Endothelial cell (in vitro differentiated cells): ENCODE measurements around the gene HOXB9. TPM values are rescaled to one million over a fixed set of nuclear protein-coding genes. Genes with fewer than 3 reads are reported as not detected.
A peak's percentile ranks its signal among the peaks of the same experiment; 100 is the strongest.

Experiments used
- DNase-seq: peaks from one replicate; pipeline ENCODE4 v3.0.0; 2021; ENCODE audit warnings: low spot score
- H3K27ac Mint-ChIP-seq: one replicate; pipeline ENCODE4 v1.8.0; 2021; ENCODE audit warnings: mixed read lengths, inconsistent platforms; ENCODE audit not compliant: unreplicated experiment
- H3K27me3 Mint-ChIP-seq: one replicate; pipeline ENCODE4 v1.8.0; 2021; ENCODE audit warnings: mild to moderate bottlenecking, moderate library complexity, mixed read lengths, inconsistent platforms; ENCODE audit not compliant: unreplicated experiment
- H3K36me3 Mint-ChIP-seq: one replicate; pipeline ENCODE4 v1.8.0; 2021; ENCODE audit warnings: mild to moderate bottlenecking, low read depth, mixed read lengths, inconsistent platforms; ENCODE audit not compliant: unreplicated experiment
- H3K4me1 Mint-ChIP-seq: one replicate; pipeline ENCODE4 v1.8.0; 2021; ENCODE audit warnings: mild to moderate bottlenecking, mixed read lengths, inconsistent platforms; ENCODE audit not compliant: unreplicated experiment
- H3K4me3 Mint-ChIP-seq: one replicate; pipeline ENCODE4 v1.8.0; 2021; ENCODE audit warnings: mild to moderate bottlenecking, mixed read lengths, inconsistent platforms; ENCODE audit not compliant: unreplicated experiment
- H3K9me3 Mint-ChIP-seq: one replicate; pipeline ENCODE4 v1.8.0; 2021; ENCODE audit warnings: mixed read lengths, inconsistent platforms; ENCODE audit not compliant: unreplicated experiment
- total RNA-seq: library from RNA; stranded (reverse); fragmentation: NEBNext Ultra II Directional; extraction: Animal tissue kit (Norgen Biotek cat#: 25700); gene quantifications from one replicate; pipeline ENCODE4 v1.2.1, GENCODE V29; 2021; ENCODE audit not compliant: unreplicated experiment
- TF ChIP-seq, protein P1 (sequence below): fragments of 200-600 bp; sonication (generic); IDR thresholded peaks from one replicate; pipeline ENCODE4 v1.5.0; 2021; ENCODE audit warnings: antibody characterized with exemption; ENCODE audit not compliant: unreplicated experiment

HOXB9 gene
- total RNA-seq, 1 donor from 2014 or later, result 0.49 TPM

DNA sequence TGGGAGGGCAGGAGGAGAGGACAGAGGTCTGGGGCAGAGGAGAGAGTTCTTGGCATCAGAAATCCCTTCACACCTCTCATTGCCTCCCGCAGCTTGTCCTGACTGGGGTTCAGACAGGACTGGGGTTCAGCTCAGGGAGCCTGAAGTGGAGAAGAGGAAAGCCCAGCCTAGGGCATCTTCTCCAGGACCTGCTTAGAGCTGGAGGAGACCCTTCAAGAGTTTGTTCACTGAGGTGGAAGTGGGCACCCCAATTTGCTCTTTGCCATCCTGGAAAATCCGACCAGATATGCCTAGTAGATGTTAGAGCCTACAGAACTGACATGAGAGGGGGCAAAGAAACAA, 38.1 kb downstream of the HOXB9 start:
- TF ChIP-seq, protein P1, sequence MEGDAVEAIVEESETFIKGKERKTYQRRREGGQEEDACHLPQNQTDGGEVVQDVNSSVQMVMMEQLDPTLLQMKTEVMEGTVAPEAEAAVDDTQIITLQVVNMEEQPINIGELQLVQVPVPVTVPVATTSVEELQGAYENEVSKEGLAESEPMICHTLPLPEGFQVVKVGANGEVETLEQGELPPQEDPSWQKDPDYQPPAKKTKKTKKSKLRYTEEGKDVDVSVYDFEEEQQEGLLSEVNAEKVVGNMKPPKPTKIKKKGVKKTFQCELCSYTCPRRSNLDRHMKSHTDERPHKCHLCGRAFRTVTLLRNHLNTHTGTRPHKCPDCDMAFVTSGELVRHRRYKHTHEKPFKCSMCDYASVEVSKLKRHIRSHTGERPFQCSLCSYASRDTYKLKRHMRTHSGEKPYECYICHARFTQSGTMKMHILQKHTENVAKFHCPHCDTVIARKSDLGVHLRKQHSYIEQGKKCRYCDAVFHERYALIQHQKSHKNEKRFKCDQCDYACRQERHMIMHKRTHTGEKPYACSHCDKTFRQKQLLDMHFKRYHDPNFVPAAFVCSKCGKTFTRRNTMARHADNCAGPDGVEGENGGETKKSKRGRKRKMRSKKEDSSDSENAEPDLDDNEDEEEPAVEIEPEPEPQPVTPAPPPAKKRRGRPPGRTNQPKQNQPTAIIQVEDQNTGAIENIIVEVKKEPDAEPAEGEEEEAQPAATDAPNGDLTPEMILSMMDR, result no peak
- Mint-ChIP-seq H3K27ac (no peak overlapping the region), H3K36me3 (no peaks in the 10 kb centered on the region), H3K4me3 (no peak overlapping the region), H3K27me3 (peaks cover 60% of the 10 kb centered on the region), H3K4me1 (peaks cover 60% of the 10 kb centered on the region), H3K9me3 (no peaks in the 10 kb centered on the region)
- DNase-seq, result no peak

DNA sequence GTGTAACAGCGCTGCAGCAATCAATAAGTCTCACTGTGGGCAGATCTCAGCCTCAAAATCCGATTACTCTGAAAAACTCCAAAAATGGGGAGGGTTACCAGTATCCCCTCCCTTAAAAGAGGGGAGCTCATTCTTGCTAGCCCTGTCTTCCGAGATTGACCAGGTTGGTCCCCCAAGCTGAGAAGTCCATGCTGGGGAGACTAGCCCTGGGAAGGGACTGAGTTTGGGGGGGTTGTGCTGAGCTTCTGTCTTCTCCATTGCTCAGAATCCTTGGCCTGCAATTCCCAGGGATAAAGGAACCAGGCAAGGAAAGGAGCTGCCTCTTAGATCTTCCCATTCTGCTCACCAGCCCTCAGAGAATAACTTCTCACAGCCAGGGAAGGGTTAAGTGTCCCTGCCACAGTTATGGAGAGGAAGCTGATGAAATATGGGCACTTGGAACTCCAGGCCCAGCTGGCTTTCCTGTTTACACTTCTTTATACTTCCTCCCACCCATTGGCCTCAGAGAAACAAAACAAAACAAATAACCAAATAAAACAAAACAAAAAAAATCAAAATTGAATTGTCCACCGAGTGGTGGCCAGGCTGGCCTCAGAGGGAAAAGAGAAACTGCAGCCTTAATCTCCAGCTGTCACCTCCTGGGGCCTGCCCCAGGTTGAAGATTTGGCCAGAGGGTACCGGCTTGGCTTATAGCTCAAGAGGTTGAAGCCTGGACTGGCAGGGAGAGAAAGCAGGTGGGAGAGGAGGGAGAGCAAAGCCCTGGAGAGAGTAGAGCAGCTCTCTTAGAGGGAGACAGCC, 38.7 kb downstream of the HOXB9 start:
- TF ChIP-seq, protein P1, result no peak
- no peaks in the 10 kb centered on the region for H3K36me3 Mint-ChIP-seq
- H3K9me3 Mint-ChIP-seq, result no peaks in the 10 kb centered on the region
- H3K4me3 Mint-ChIP-seq, result peak overlapping the region; percentile 58
- H3K27me3 Mint-ChIP-seq, result peaks cover 56% of the 10 kb centered on the region
- DNase-seq, result no peak
- H3K27ac Mint-ChIP-seq, result no peak overlapping the region
- peaks cover 60% of the 10 kb centered on the region for H3K4me1 Mint-ChIP-seq

GRCh38 chr17:48586355-48587258, 39.6 kb downstream of the HOXB9 start:
- peaks cover 59% of the 10 kb centered on the region for H3K27me3 Mint-ChIP-seq
- TF ChIP-seq, protein P1, result no peak
- peaks cover 61% of the 10 kb centered on the region for H3K4me1 Mint-ChIP-seq
- no peak overlapping the region for H3K27ac Mint-ChIP-seq
- no peaks in the 10 kb centered on the region for H3K36me3 Mint-ChIP-seq
- H3K9me3 Mint-ChIP-seq, result no peaks in the 10 kb centered on the region
- H3K4me3 Mint-ChIP-seq, result peak overlapping the region; percentile 26
- no peak for DNase-seq

DNA sequence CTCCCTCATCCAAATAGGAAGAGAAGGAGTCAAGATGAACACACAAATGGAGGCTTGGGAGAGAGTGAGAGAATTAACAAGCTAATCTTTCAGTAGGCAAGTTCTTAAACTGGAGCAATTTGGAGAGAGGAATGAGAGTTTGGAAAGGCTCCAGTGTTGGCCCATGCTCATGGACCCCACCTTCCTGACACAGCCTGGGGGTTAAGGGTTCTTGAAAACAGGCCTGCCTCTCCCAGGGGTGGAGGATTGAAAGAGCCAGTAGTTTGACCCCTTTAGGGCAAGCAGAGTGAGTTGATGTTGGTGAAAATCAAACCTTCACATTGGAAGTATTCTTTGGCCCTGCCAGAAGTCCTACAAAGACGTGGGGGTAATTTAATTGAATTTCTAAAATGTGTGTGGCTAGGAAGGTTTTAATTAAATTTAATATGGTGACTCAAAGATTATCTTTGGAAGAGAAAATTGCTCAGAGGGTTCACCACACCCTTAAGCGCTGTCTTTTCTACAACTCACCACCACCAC, 41.9 kb downstream of the HOXB9 start:
- TF ChIP-seq, protein P1, result no peak
- Mint-ChIP-seq H3K36me3 (no peaks in the 10 kb centered on the region), H3K27ac (no peak overlapping the region), H3K9me3 (no peaks in the 10 kb centered on the region), H3K4me3 (peak overlapping the region; percentile 16), H3K27me3 (peaks cover 65% of the 10 kb centered on the region), H3K4me1 (peaks cover 66% of the 10 kb centered on the region)
- no peak for DNase-seq
